Transverse colon (tissue), 4 donors: ENCODE data around the gene LYRM4. TPM values are rescaled to one million over a fixed set of nuclear protein-coding genes. Genes with fewer than 3 reads are reported as not detected.

Experiments used
- DNase-seq: peaks from one replicate; pipeline ENCODE4 v3.0.0-alpha.2; 2019
- H3K27ac ChIP-seq, 4 donors: fragments of 200-600 bp; sonication (generic); 2 replicates each; pipeline ENCODE4 v1.5.1; 2016 to 2018; ENCODE audit warnings: inconsistent platforms in 4 of 4
- H3K27me3 ChIP-seq: fragments of 200-600 bp; sonication (generic); 2 replicates; pipeline ENCODE4 v1.5.1; 2017; ENCODE audit warnings: inconsistent platforms
- H3K36me3 ChIP-seq, 4 donors: fragments of 200-600 bp; sonication (generic); 2 replicates each; pipeline ENCODE4 v1.5.1; 2017 to 2019; ENCODE audit warnings: inconsistent platforms in 4 of 4
- H3K4me1 ChIP-seq, 4 donors: fragments of 200-600 bp; sonication (generic); 2 replicates each; pipeline ENCODE4 v1.5.1; 2017 to 2020; ENCODE audit warnings: inconsistent platforms in 4 of 4
- H3K4me3 ChIP-seq, 4 donors: fragments of 200-600 bp; sonication (generic); 1 replicate in 1 of 4; 2 replicates in 3 of 4; pipeline versions ENCODE4 v1.5.1 to v1.6.1; 2017 to 2019; ENCODE audit warnings: inconsistent platforms in 4 of 4
- H3K9me3 ChIP-seq, 2 donors: fragments of 200-600 bp; sonication (generic); 2 replicates each; pipeline ENCODE4 v1.5.1; 2017 to 2019; ENCODE audit warnings: inconsistent platforms in 2 of 2
- CTCF ChIP-seq, 5 experiments: fragments of 200-600 bp in 3 of 5; fragments of 450-650 bp in 2 of 5; sonication (generic) in 3 of 5; IDR thresholded peaks; 1 replicate in 2 of 5; 2 replicates in 3 of 5; pipeline ENCODE4 v1.5.1; 2016 to 2017; ENCODE audit warnings: antibody characterized with exemption in 5 of 5, inconsistent platforms in 3 of 5, mild to moderate bottlenecking in 2 of 5, moderate library complexity in 1 of 5
- EP300 ChIP-seq: sonication (generic); formaldehyde crosslinking; IDR thresholded peaks from one replicate; pipeline ENCODE4 v1.6.1; 2017; ENCODE audit warnings: antibody characterized with exemption, low read depth
- POLR2A ChIP-seq: fragments of 450-650 bp; IDR thresholded peaks from one replicate; pipeline ENCODE4 v1.6.1; 2016; ENCODE audit warnings: antibody characterized with exemption, mild to moderate bottlenecking, moderate library complexity
- POLR2AphosphoS5 ChIP-seq, 3 donors: sonication (generic); formaldehyde crosslinking; IDR thresholded peaks; one replicate each; pipeline ENCODE4 v1.6.1; 2016; ENCODE audit warnings: antibody characterized with exemption in 3 of 3
- WGBS, 2 donors: methylation state at CpG; one replicate each; pipeline ENCODE4 v1.1.5; 2018; ENCODE audit warnings: low coverage in 1 of 2; 5-methylcytosine and 5-hydroxymethylcytosine counted together
- in situ Hi-C, 4 donors: fragments of 200-750 bp; cut with MboI; loops; one replicate each; pipeline versions ENCODE4 v1.15.0 to v1.15.1; 2017; ENCODE audit warnings: low sequenced_read_pairs in 3 of 4, low pct_ligation_motif_present in 1 of 4, low pct_unique_long_range_greater_than_20kb in 1 of 4
- intact Hi-C: fragments of 100-400 bp; cut with DNase I; formaldehyde crosslinking; loops from one replicate; pipeline ENCODE4 v1.15.1; 2023; ENCODE audit warnings: low total_unique reads
- total RNA-seq, 4 donors: library from RNA; depleted of rRNA; stranded (reverse); fragments of >200 nt; gene quantifications; one replicate each; pipeline ENCODE4 v1.1.0, GENCODE V29; 2016

Gene LYRM4
- total RNA-seq, 4 donors from 2014 or later: 3.0 to 14.0 (median 6.9) TPM

- H3K27me3 ChIP-seq: no peaks in the 10 kb centered on the region
- in situ Hi-C loops: no loop called here
- no peak overlapping the region for H3K4me3 ChIP-seq
- no peak for DNase-seq
- H3K36me3 ChIP-seq: no peaks in the 10 kb centered on the region
- H3K27ac ChIP-seq: peak overlapping the region in 3 of 4 donors; percentile 55 to 74 (median 57)
- H3K9me3 ChIP-seq: no peaks in the 10 kb centered on the region
- TF ChIP-seq EP300 (no peak), POLR2AphosphoS5 (IDR thresholded peaks at IDR 0.05) (no peak), CTCF (IDR thresholded peaks at IDR 0.05) (no peak), POLR2A (no peak)
- 93 to 95% methylated on average over 3 to 4 of the region's 4 CpGs for WGBS, 2 donors
- peaks cover 6 to 26% (median 9%) of the 10 kb centered on the region in 4 donors for H3K4me1 ChIP-seq
- intact Hi-C loops: loop anchor here (10.0 kb wide), 1 partner anchor 60 kb away; the partner anchor contains the start of genes FARS2 and LYRM4
These were observed 56.4 kb downstream of the LYRM4 start for GRCh38 chr6:5204376-5204775.

DNA sequence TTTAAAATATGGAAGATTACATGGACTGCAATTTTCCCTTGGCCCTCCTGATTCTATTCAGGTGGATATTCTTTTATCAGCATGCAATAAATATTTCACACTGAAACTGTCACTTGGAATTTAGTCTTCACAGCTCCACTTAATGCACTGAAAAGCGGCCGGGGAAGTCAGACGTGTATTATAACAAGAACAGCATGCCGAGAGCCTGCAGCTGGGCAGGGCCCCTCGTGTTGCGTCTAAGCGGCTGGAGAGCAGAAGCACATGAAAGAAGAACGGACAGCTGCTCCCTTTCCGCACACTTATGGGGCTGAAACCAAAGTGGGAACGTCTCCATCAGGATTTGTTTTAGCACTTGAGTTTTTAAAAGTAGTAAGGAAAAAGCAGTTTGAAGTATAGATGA is 57.2 kb downstream of the LYRM4 start:
- Histone ChIP-seq H3K4me1 (peaks cover 6 to 25% (median 9%) of the 10 kb centered on the region in 4 donors), H3K9me3 (no peaks in the 10 kb centered on the region), H3K27ac (no peak overlapping the region), H3K27me3 (no peaks in the 10 kb centered on the region), H3K36me3 (no peaks in the 10 kb centered on the region), H3K4me3 (no peak overlapping the region)
- intact Hi-C loops (loop anchor here (10.0 kb wide), 1 partner anchor 61 kb away; the partner anchor contains the start of genes FARS2 and LYRM4), in situ Hi-C loops (no loop called here)
- WGBS, 2 donors: 77 to 86% methylated on average over 10 of the region's 10 CpGs
- TF ChIP-seq POLR2A (no peak), CTCF (IDR thresholded peaks at IDR 0.05) (no peak), EP300 (no peak), POLR2AphosphoS5 (IDR thresholded peaks at IDR 0.05) (no peak)
- no peak for DNase-seq

DNA sequence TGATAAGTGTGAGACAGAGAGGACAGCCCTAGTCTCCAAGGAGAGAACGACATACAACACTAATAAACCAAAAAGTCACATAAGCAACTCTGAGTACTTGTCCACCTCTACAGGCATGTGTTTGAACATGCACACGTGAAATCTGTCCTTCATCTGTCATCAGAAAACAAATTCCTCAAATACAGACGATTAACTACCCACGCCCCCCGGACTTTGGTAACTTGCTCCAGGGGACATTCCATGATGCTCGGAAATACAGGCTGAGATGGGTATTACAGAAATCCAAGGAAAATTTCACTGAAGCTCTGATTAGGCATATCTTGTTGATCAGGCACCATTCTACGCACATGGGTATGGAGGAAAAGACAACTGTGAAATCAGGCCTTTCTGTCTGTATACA is 57.8 kb downstream of the LYRM4 start:
- Histone ChIP-seq H3K4me3 (no peak overlapping the region), H3K4me1 (peaks cover 6 to 21% (median 9%) of the 10 kb centered on the region in 4 donors)

GRCh38 chr6:5202206-5202605 is 58.5 kb downstream of the LYRM4 start:
- peaks cover 6 to 21% (median 9%) of the 10 kb centered on the region in 4 donors for H3K4me1 ChIP-seq
- no peak for TF ChIP-seq CTCF (IDR thresholded peaks at IDR 0.05)
- no peak for TF ChIP-seq EP300
- TF ChIP-seq POLR2A: no peak
- no peak for TF ChIP-seq POLR2AphosphoS5 (IDR thresholded peaks at IDR 0.05)
- in situ Hi-C loops: no loop called here
- no peak for DNase-seq
- no peaks in the 10 kb centered on the region for H3K36me3 ChIP-seq
- intact Hi-C loops: loop anchor here (10.0 kb wide), 1 partner anchor 63 kb away; the partner anchor contains the start of genes FARS2 and LYRM4
- no peaks in the 10 kb centered on the region for H3K27me3 ChIP-seq
- H3K9me3 ChIP-seq: no peaks in the 10 kb centered on the region
- no peak overlapping the region for H3K27ac ChIP-seq
- H3K4me3 ChIP-seq: no peak overlapping the region

More for the DNA sequence above, 57.8 kb downstream of the LYRM4 start:
- Histone ChIP-seq H3K27me3 (no peaks in the 10 kb centered on the region), H3K36me3 (no peaks in the 10 kb centered on the region), H3K9me3 (no peaks in the 10 kb centered on the region), H3K27ac (no peak overlapping the region)
- WGBS, 2 donors: 95 to 96% methylated on average over 6 to 7 of the region's 7 CpGs
- no peak for DNase-seq
- in situ Hi-C loops: no loop called here
- no peak for TF ChIP-seq POLR2A
- no peak for TF ChIP-seq POLR2AphosphoS5 (IDR thresholded peaks at IDR 0.05)
- TF ChIP-seq CTCF (IDR thresholded peaks at IDR 0.05): no peak
- TF ChIP-seq EP300: no peak
- intact Hi-C loops: loop anchor here (10.0 kb wide), 1 partner anchor 62 kb away; the partner anchor contains the start of genes FARS2 and LYRM4
